C4-2B (cell line): ENCODE measurements around the gene ACAD9.
A peak's percentile ranks its signal among the peaks of the same experiment; 100 is the strongest.

Experiments used
- H3K27ac ChIP-seq: fragments of 450-650 bp; 2 replicates; pipeline ENCODE4 v1.5.1; 2017
- CTCF ChIP-seq: fragments of 450-650 bp; conservative IDR thresholded peaks from 2 replicates; pipeline ENCODE4 v1.5.1; 2017; ENCODE audit warnings: mild to moderate bottlenecking
- ZFX ChIP-seq: fragments of 450-650 bp; IDR thresholded peaks from 2 replicates; pipeline ENCODE4 v1.6.1; 2017

The ACAD9 gene

GRCh38 chr3:128874481-128875180 is 4.8 kb upstream of the ACAD9 start:
- TF ChIP-seq ZFX (no peak), CTCF (no peak)
- H3K27ac ChIP-seq = no peak overlapping the region

- H3K27ac ChIP-seq = no peak overlapping the region
- TF ChIP-seq ZFX (no peak), CTCF (peak; percentile 83)
Measured at GRCh38 chr3:128875556-128876120, 3.8 kb upstream of the ACAD9 start.

DNA sequence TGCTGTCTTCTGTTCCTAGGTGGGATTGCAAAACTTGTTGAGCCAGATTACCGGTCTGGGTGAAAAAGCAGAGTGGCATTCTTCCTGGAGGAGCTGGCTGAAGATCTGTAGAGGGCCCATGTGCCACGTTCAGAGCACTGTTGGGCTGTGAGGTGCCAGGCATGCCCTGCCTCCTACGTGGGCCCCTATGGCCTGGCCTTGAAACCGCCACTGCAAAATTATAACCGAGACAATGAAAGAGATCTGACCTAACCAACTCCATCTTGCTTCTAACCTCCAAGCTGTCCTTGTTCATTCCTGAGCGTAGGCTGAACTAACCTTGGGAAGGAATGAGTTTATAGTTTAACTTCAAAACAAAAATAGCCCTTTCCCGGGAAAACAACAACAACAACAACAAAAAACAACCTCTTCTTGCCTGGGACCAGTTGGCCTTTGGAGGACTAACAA is 1.4 kb upstream of the ACAD9 start:
- TF ChIP-seq ZFX (no peak), CTCF (no peak)
- H3K27ac ChIP-seq = peak overlapping the region; percentile 83

DNA sequence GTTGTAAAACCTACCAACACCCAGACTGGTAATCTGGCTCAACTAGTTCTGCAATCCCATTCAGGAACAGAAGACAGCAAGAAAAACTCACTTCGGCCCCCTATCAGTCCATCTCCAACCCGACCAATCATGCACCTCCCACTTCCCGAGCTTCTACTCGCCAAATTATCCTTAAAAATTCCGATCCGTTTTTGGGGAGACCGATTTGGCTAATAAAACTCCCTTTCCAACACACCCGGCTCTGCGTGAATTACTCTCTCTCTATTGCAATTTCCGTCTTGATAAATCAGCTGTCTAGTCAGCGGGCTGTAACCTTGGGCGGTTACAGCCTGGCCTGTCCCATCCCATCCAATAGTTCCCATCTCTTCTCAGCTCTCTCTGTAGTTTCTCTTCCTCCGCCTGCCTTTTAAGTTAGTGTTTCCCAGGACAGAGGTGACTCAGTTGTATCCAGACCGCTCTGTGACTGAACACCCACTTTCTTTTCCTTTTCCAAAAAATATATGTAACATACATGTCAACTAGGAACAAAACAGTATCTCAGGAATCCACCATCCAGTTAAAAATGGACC is 780 bp upstream of the ACAD9 start:
- TF ChIP-seq ZFX = no peak
- no peak for TF ChIP-seq CTCF

DNA sequence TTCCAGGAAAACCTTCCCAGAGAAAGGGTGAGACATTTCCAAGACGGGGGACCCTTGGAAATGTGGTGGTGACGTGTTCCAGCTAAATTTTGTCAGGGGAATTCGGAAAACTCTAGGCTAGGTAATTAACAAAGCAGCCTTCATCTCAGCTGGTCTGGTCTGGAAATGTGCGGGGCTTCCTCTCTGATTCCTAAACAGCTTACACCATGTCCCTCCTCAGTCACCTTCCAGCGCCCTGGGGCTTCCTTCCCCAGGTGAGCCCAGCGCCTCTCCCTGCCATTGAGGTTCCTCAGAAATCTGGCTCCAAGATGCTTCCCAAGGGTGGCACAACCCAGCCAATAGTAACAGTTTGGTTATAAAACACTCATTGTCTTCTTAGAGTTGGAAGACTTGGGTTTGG is 571 bp downstream of the ACAD9 start:
- peak overlapping the region; percentile 83 for H3K27ac ChIP-seq
- no peak for TF ChIP-seq ZFX
- no peak for TF ChIP-seq CTCF

More for the DNA sequence above, 780 bp upstream of the ACAD9 start:
- peak overlapping the region; percentile 83 for H3K27ac ChIP-seq

GRCh38 chr3:128880455-128880854 is 1.0 kb downstream of the ACAD9 start:
- peak overlapping the region; percentile 83 for H3K27ac ChIP-seq

- TF ChIP-seq ZFX (no peak), CTCF (no peak)
- H3K27ac ChIP-seq = no peak overlapping the region
Measured at GRCh38 chr3:128881576-128881975, 2.2 kb downstream of the ACAD9 start.
